Activated CD8-positive, alpha-beta T cell treated with anti-CD3 and anti-CD28 coated beads, Interleukin-2, amount 10 ng/mL, durations not matched to agents 7 days and 5 days (primary cell): ENCODE measurements around the gene DENND4C. TPM values are rescaled to one million over a fixed set of nuclear protein-coding genes. Genes with fewer than 3 reads are reported as not detected.
"Not testable (repeated sequence)": the region's sequence is repeated elsewhere in the genome, so short reads cannot be mapped to it uniquely, and the experiment has no call there.

Source experiments
- ATAC-seq: fragments of 150-1000 bp; cut with Tn5 transposase; one replicate; pipeline ENCODE4 v1.10.0; 2021; ENCODE audit warnings: moderate library complexity
- CTCF ChIA-PET: fragments of 350-600 bp; sonication (Branson Sonifier 250); formaldehyde crosslinking; loops from one replicate; lab custom pipeline; 2021; ENCODE audit warnings: antibody characterized with exemption; lab: Charles Lee
- POLR2A ChIA-PET: fragments of 350-600 bp; sonication (Branson Sonifier 250); formaldehyde crosslinking; loops from one replicate; lab custom pipeline; 2021; ENCODE audit warnings: antibody characterized with exemption; lab: Charles Lee
- DNase-seq: peaks from one replicate; pipeline ENCODE4 v3.0.0-alpha.2; 2020
- H3K27ac Mint-ChIP-seq: one replicate; pipeline ENCODE4 v1.8.0; 2021; ENCODE audit warnings: mild to moderate bottlenecking, mixed read lengths
- H3K27me3 Mint-ChIP-seq: one replicate; pipeline ENCODE4 v1.8.0; 2021; ENCODE audit warnings: low read depth, mixed read lengths
- H3K36me3 Mint-ChIP-seq: one replicate; pipeline ENCODE4 v1.8.0; 2021; ENCODE audit warnings: low read depth, mixed read lengths
- H3K4me1 Mint-ChIP-seq: one replicate; pipeline ENCODE4 v1.8.0; 2021; ENCODE audit warnings: low read depth, mixed read lengths
- H3K4me3 Mint-ChIP-seq: one replicate; pipeline ENCODE4 v1.8.0; 2021; ENCODE audit warnings: mild to moderate bottlenecking, mixed read lengths
- H3K9me3 Mint-ChIP-seq: one replicate; pipeline ENCODE4 v1.8.0; 2022; ENCODE audit warnings: mixed read lengths; ENCODE audit not compliant: insufficient read depth
- total RNA-seq, 2 experiments: library from RNA; stranded (reverse); gene quantifications; one replicate each; pipeline ENCODE4 v1.2.3, GENCODE V29; 2021

Gene DENND4C
- total RNA-seq: 10 to 100 TPM; 29.6 to 35.3 TPM

DNA sequence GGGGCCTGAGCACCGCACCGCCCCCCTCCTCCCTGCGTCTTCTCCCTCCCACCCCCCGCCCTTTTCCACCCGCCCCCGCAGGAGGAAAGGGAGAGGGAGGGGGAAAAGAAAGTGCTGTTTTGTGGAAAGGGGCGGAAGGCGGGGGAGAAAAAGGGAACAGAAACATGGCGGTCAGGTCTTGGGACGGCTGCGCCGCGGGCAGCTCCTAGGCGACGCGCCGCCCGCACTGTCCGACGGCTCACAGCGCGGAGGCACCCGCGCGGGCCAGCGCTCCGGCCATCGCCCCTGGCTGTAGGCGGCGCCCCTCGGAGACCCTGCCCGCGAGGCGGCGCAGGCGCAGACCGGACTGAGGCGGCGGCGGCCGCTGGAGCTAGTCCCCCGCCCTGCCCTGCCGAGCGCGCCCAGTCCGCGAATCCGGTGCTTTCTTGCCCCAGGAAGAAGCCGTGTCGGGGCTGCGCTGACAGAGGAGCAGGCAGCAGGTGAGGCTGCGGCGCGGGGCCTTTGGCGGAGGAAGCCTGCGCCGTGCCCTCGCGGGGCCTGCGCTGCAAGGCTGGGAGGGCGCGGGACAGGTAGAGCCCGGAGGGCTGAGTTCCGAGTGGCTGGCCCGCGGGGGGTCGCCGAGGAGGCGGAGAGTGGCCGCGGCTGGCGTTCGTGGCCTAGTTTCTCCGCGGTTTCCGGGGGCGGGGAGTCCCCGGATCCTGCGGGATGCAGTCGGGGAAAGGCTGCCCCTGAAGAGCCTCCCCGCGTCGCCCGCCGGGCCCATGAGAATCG is at the start of gene DENND4C:
Gene DENND4C, plus strand, starts transcription at position 339 of the 771 bp plus-strand sequence. CDS start 45,482 bp downstream, outside the sequence.
- Mint-ChIP-seq H3K9me3 (no peaks in the 10 kb centered on the region), H3K27ac (peak within 1 kb of the TSS; percentile 81), H3K27me3 (no peaks in the 10 kb centered on the region), H3K4me1 (peaks cover 12% of the 10 kb centered on the region), H3K4me3 (peak within 1 kb of the TSS; percentile 76), H3K36me3 (peaks cover 2% of the 10 kb centered on the region)
- POLR2A ChIA-PET: interaction anchor here (0.6 to 1.6 kb wide), 7 partner anchors 65 to 1300 kb away, joined by 3 to 4 read pairs (median 3); no protein-coding TSS in a partner anchor
- DNase-seq (peak; percentile 89), ATAC-seq (peak; percentile 93)
- CTCF ChIA-PET: interaction anchor here (1.0 to 2.3 kb wide), 2 partner anchors 47 to 56 kb away, joined by 3 to 7 read pairs; no protein-coding TSS in a partner anchor

- Mint-ChIP-seq H3K4me3 (no peak overlapping the region), H3K27ac (no peak overlapping the region), H3K27me3 (no peaks in the 10 kb centered on the region), H3K9me3 (no peaks in the 10 kb centered on the region), H3K36me3 (no peaks in the 10 kb centered on the region), H3K4me1 (peaks cover 23% of the 10 kb centered on the region)
- POLR2A ChIA-PET: no interaction called here
- ATAC-seq (no peak), DNase-seq (no peak)
- CTCF ChIA-PET: no interaction called here
Measured at GRCh38 chr9:19180991-19181390, 49.5 kb upstream of the DENND4C start.

GRCh38 chr9:19181561-19181960 is 48.9 kb upstream of the DENND4C start:
- no peak for DNase-seq
- H3K27me3 Mint-ChIP-seq: no peaks in the 10 kb centered on the region
- no peak overlapping the region for H3K4me3 Mint-ChIP-seq
- ATAC-seq: no peak
- peaks cover 27% of the 10 kb centered on the region for H3K4me1 Mint-ChIP-seq
- H3K27ac Mint-ChIP-seq: no peak overlapping the region
- CTCF ChIA-PET: no interaction called here
- POLR2A ChIA-PET: no interaction called here
- H3K36me3 Mint-ChIP-seq: no peaks in the 10 kb centered on the region
- no peaks in the 10 kb centered on the region for H3K9me3 Mint-ChIP-seq

DNA sequence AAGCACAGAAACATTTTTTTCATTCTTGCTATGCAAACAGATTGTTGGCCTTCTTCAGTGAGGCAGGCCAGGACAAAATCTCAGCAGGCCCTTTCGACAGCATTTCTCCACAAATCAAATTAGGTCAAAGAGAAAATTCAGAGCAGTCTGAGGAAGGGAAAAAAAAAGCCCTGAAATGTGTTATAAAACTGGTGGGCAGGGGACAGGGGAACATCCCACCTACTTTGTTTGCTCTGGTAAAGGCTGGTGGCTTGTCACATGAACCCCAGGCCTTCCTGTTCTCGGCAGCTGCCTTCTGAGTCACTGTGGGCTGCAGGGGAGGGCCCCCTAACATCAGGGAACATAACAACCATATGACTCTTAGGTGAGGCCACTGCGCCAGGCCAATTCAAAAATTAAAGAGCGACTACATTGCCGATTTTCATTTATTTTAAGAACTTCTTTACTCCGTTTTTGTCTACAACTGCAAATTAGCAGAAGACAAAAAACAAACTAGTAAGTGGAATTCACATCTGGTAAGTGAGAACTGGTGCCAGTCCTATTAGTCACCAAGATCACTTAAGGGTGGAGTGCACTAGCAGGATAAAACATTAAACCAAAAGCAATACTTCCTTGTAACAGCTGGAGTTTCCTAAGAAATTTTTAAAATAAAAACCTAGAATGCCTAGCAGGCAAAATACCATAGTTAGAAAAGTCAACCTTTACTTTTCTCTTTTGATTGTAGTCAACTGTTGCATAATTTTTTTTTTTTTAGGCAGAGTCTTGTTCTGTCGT is 46.2 kb upstream of the DENND4C start:
- DNase-seq (peak; percentile 90), ATAC-seq (peak; percentile 100)
- no peaks in the 10 kb centered on the region for H3K9me3 Mint-ChIP-seq
- peak overlapping the region; percentile 94 for H3K27ac Mint-ChIP-seq
- POLR2A ChIA-PET: interaction anchor here (0.6 to 1.4 kb wide), 12 partner anchors 9 to 273 kb away, joined by 3 to 10 read pairs (median 4); partner anchors contain the start of genes RPS6 and RRAGA
- H3K4me3 Mint-ChIP-seq: peak overlapping the region; percentile 60
- CTCF ChIA-PET: interaction anchor here (0.5 to 3.3 kb wide), 14 partner anchors 10 to 280 kb away, joined by 3 to 38 read pairs (median 4); partner anchors contain the start of genes DENND4C and RRAGA
- no peaks in the 10 kb centered on the region for H3K27me3 Mint-ChIP-seq
- no peaks in the 10 kb centered on the region for H3K36me3 Mint-ChIP-seq
- H3K4me1 Mint-ChIP-seq: peaks cover 27% of the 10 kb centered on the region

DNA sequence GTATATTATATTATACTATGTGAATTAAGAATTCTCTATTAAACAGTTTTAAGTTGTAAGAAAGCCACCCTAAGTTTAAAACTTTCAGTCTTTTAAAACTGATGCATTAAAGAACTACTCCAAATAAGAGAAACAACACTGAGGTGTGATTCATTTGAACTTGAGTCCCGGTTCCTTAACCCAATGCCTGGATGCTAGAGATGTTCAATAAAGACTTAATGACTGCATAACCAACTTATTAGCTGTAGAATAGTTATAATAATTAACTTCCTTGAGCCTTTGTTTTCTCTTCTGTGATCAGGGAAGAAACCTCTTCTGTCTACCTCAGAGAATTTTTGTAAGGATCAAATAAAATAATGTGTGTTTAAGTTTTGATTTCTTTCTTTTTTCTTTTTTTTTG is 45.3 kb upstream of the DENND4C start:
- H3K27me3 Mint-ChIP-seq: no peaks in the 10 kb centered on the region

GRCh38 chr9:19186232-19186631 is 44.3 kb upstream of the DENND4C start:
- no peak for DNase-seq
- ATAC-seq: no peak
- POLR2A ChIA-PET: no interaction called here
- H3K27ac Mint-ChIP-seq: peak overlapping the region; percentile 40
- H3K27me3 Mint-ChIP-seq: no peaks in the 10 kb centered on the region
- no peaks in the 10 kb centered on the region for H3K36me3 Mint-ChIP-seq
- H3K4me1 Mint-ChIP-seq: peaks cover 25% of the 10 kb centered on the region
- H3K9me3 Mint-ChIP-seq: no peaks in the 10 kb centered on the region
- CTCF ChIA-PET: interaction anchor here (0.7 to 1.9 kb wide), 3 partner anchors 11 to 271 kb away, joined by 3 to 10 read pairs (median 3); no protein-coding TSS in a partner anchor
- no peak overlapping the region for H3K4me3 Mint-ChIP-seq

More for the DNA sequence above, 45.3 kb upstream of the DENND4C start:
- H3K36me3 Mint-ChIP-seq: no peaks in the 10 kb centered on the region
- H3K4me1 Mint-ChIP-seq: peaks cover 27% of the 10 kb centered on the region
- no peak overlapping the region for H3K4me3 Mint-ChIP-seq
- no peak for ATAC-seq
- no peaks in the 10 kb centered on the region for H3K9me3 Mint-ChIP-seq
- H3K27ac Mint-ChIP-seq: no peak overlapping the region
- DNase-seq: no peak
- CTCF ChIA-PET: interaction anchor here (0.7 to 3.3 kb wide), 5 partner anchors 11 to 279 kb away, joined by 3 to 38 read pairs (median 10); no protein-coding TSS in a partner anchor
- POLR2A ChIA-PET: no interaction called here

GRCh38 chr9:19188771-19189170 is 41.7 kb upstream of the DENND4C start:
- CTCF ChIA-PET: no interaction called here
- no peak for ATAC-seq
- H3K9me3 Mint-ChIP-seq: no peaks in the 10 kb centered on the region
- no peak overlapping the region for H3K27ac Mint-ChIP-seq
- peaks cover 16% of the 10 kb centered on the region for H3K4me1 Mint-ChIP-seq
- POLR2A ChIA-PET: interaction anchor here (0.7 kb wide), 1 partner anchor 108 kb away, joined by 3 read pairs; no protein-coding TSS in a partner anchor
- no peak for DNase-seq
- H3K27me3 Mint-ChIP-seq: no peaks in the 10 kb centered on the region
- H3K36me3 Mint-ChIP-seq: no peaks in the 10 kb centered on the region
- H3K4me3 Mint-ChIP-seq: no peak overlapping the region

GRCh38 chr9:19192202-19193028 is 38.1 kb upstream of the DENND4C start:
- DNase-seq (no peak), ATAC-seq (no peak)
- Mint-ChIP-seq H3K36me3 (no peaks in the 10 kb centered on the region), H3K9me3 (no peaks in the 10 kb centered on the region), H3K27me3 (no peaks in the 10 kb centered on the region), H3K4me1 (peaks cover 11% of the 10 kb centered on the region), H3K4me3 (no peak overlapping the region), H3K27ac (no peak overlapping the region)
- CTCF ChIA-PET: interaction anchor here (1.3 kb wide), 1 partner anchor 273 kb away, joined by 3 read pairs; no protein-coding TSS in a partner anchor
- POLR2A ChIA-PET: no interaction called here

DNA sequence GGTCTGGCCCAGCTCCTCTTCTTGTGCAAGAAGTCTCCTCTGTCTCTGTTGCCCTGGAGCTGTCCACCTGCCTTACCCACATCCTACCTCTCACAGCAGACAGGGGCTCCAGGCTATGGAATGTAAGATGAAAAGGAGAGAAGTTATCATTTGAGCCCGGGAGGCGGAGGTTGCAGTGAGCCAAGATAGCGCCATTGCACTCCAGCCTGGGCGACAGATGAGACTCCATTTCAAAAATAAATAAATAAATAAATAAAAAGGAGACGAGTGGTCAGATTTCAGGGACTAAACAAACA is 37.5 kb upstream of the DENND4C start:
- ATAC-seq: no peak
- Mint-ChIP-seq H3K4me1 (peaks cover 11% of the 10 kb centered on the region), H3K27me3 (no peaks in the 10 kb centered on the region), H3K9me3 (no peaks in the 10 kb centered on the region), H3K4me3 (no peak overlapping the region), H3K27ac (no peak overlapping the region), H3K36me3 (no peaks in the 10 kb centered on the region)
- ChIA-PET CTCF (interaction anchor here (1.3 kb wide), 1 partner anchor 272 kb away, joined by 3 read pairs; no protein-coding TSS in a partner anchor), POLR2A (no interaction called here)
- no peak for DNase-seq

DNA sequence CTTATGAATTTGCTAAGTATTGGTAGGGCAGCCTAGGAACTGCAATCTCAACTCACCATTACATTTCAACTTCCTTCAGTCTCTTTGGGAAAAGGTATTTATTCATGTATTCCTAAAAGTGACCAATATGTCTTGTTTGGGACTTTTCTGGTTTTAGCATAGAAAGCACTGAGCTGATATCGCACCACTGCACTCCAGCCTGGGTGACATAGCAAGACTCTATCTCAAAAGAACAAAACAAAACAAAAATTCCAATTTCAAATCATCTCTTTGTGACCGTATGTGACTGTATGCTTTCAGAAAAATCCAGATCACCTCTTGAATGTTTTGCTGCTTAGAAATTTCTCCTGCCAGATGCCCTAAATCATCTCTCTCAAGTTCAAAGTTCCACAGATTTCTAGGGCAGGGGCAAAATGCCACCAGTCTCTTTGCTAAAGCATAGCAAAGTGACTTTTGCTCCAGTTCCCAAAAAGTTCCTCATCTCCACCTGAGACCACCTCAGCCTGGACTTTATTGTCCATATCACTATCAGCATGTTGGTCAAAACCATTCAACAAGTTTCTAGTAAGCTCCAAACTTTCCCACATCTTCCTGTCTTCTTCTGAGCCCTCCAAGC is 37.0 kb upstream of the DENND4C start:
- ATAC-seq, H3K4me3 Mint-ChIP-seq, H3K36me3 Mint-ChIP-seq, H3K9me3 Mint-ChIP-seq, H3K27me3 Mint-ChIP-seq, DNase-seq, POLR2A ChIA-PET, H3K27ac Mint-ChIP-seq: not testable (repeated sequence)
- CTCF ChIA-PET: interaction anchor here (1.3 kb wide), 1 partner anchor 271 kb away, joined by 3 read pairs; no protein-coding TSS in a partner anchor
- peaks cover 11% of the 10 kb centered on the region for H3K4me1 Mint-ChIP-seq
